HUES64 (cell line): Measurements from ENCODE around the gene STIM1.

Experiments
- H3K27ac ChIP-seq: 2 replicates; pipeline ENCODE4 v1.7.0; 2013; ENCODE audit warnings: low read depth, low read length, inconsistent platforms
- H3K27me3 ChIP-seq: 2 replicates; pipeline ENCODE4 v1.6.1; 2013; ENCODE audit warnings: mild to moderate bottlenecking, low read length; ENCODE audit not compliant: insufficient read depth
- H3K36me3 ChIP-seq: 2 replicates; pipeline ENCODE4 v1.6.1; 2013; ENCODE audit warnings: mild to moderate bottlenecking, low read length; ENCODE audit not compliant: insufficient read depth
- H3K4me1 ChIP-seq: 2 replicates; pipeline ENCODE4 v1.6.1; 2013; ENCODE audit warnings: mild to moderate bottlenecking, low read length, moderate library complexity; ENCODE audit not compliant: insufficient read depth
- H3K4me3 ChIP-seq: 2 replicates; pipeline ENCODE4 v1.5.1; 2013; ENCODE audit warnings: mild to moderate bottlenecking, low read length, moderate library complexity
- H3K9ac ChIP-seq: 2 replicates; pipeline ENCODE4 v1.6.1; 2013; ENCODE audit warnings: mild to moderate bottlenecking, low read depth, low read length
- H3K9me3 ChIP-seq: 2 replicates; pipeline ENCODE4 v1.6.1; 2013; ENCODE audit warnings: low read depth, low read length; ENCODE audit not compliant: insufficient read depth
- WGBS: fragments of 150-250, 120-280 bp; methylation state at CpG from one replicate; pipeline ENCODE4 v1.1.7; 2013; ENCODE audit warnings: missing lambda C conversion rate; 5-methylcytosine and 5-hydroxymethylcytosine counted together

Gene STIM1

DNA sequence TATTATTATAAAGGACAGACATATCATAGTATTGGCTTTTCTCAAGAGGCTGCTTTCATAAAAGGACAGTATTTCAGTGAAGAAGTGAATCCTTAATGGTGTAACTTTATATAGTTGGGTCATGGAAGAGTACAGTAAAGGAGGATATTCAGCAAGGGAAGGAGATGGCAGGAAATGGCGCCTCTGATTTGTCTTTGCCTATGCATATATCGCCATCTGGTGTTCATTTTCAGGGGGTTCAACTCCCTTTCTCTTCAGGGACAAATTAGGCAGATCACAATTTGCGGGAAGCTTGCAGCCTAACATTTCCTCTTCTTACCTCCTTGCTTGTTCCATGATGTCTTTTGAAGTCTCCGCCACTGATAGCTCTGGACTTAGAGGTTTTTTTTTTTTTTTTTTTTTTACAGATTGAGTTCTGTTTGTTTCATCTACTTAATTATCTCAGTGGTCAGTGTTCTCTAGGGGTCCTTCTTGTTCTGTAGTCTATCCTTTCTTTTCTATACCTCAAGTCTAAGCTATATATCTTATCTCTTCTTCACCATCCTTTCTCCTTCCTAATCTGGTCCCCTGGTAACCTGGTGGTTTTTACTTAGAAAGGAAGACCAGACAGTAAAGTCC, 217.3 kb downstream of the STIM1 start:
- Histone ChIP-seq H3K9ac (no peak overlapping the region), H3K9me3 (no peaks in the 10 kb centered on the region), H3K27ac (no peak overlapping the region), H3K36me3 (no peaks in the 10 kb centered on the region), H3K4me1 (peaks cover 7% of the 10 kb centered on the region; the same call in 1 of the 2 replicates), H3K4me3 (no peak overlapping the region), H3K27me3 (no peaks in the 10 kb centered on the region)
- 13% methylated on average over 3 of the region's 4 CpGs for WGBS

- Histone ChIP-seq H3K9me3 (no peaks in the 10 kb centered on the region), H3K27ac (no peak overlapping the region)
These were observed 218.8 kb downstream of the STIM1 start for GRCh38 chr11:4074266-4074665.

DNA sequence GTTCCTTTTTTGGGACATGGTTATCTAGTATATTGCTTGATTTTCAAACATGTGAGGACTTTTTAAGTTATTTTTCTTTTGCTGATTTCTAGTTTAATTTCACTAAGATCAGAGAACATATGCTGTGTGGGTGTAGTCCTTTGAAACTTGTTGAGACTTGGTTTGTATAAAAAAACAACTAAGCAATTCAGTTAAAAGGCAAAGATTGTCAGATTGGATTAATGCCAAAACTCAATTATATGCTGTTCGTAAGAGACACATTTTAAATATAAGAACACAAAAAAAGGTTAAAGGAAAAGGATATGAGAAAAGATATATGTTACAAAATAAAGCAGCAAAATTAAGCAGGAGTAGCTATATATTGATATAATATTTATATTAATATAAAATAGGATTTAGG, 221.3 kb downstream of the STIM1 start:
- Histone ChIP-seq H3K9me3 (no peaks in the 10 kb centered on the region), H3K27me3 (no peaks in the 10 kb centered on the region), H3K27ac (no peak overlapping the region), H3K4me3 (no peak overlapping the region), H3K9ac (no peak overlapping the region), H3K36me3 (no peaks in the 10 kb centered on the region), H3K4me1 (peaks cover 7% of the 10 kb centered on the region; the same call in 1 of the 2 replicates)
- WGBS = no CpG with 5 or more reads among the region's 1 CpG

More at GRCh38 chr11:4074266-4074665, 218.8 kb downstream of the STIM1 start:
- 94% methylated on average over 7 of the region's 7 CpGs for WGBS
- Histone ChIP-seq H3K4me3 (no peak overlapping the region), H3K27me3 (no peaks in the 10 kb centered on the region), H3K36me3 (no peaks in the 10 kb centered on the region), H3K4me1 (peaks cover 7% of the 10 kb centered on the region; the same call in 1 of the 2 replicates), H3K9ac (no peak overlapping the region)

- Histone ChIP-seq H3K4me3 (no peak overlapping the region), H3K27me3 (no peaks in the 10 kb centered on the region), H3K9me3 (no peaks in the 10 kb centered on the region), H3K27ac (no peak overlapping the region), H3K36me3 (no peaks in the 10 kb centered on the region), H3K9ac (no peak overlapping the region), H3K4me1 (peaks cover 4% of the 10 kb centered on the region; the same call in 1 of the 2 replicates)
- 95% methylated on average over 9 of the region's 9 CpGs for WGBS
These were observed 227.7 kb downstream of the STIM1 start for GRCh38 chr11:4083198-4083597.

DNA sequence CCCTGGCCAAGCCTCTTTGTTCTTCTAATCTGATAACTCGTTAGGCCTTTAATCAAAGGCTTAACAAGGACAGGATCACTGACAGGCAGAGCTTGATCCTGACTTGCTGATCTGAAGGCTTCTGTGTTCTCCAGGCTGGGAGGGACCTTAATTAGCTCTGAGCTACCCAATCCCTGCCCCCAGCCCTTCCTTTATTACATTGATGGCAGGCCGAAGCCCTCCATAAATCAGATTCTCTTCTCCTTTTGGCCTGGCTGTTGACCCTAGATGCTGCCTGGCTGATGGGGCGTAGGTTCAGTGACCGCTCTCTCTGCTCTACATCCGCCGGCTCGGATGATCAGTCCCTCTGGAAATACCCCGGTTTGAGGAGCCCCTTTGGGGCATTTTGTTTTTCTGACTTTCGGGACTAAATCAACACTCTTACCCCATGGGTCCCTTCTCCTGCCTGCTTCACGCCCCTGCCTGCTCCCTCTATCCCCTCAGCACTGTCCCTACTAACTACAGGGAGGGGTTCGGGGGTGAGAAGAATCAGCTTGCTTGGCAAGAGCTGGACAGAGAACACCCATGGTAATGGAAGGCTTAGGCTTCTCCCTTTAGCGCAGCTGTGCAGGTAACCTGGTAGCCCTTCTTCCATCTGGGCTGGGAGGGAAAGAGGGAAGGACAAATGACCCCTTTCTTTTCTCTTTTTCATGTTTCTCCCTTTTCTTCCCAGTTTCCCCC, 229.1 kb downstream of the STIM1 start:
- Histone ChIP-seq H3K9ac (no peak overlapping the region), H3K36me3 (no peaks in the 10 kb centered on the region), H3K4me1 (peaks cover 4% of the 10 kb centered on the region; the same call in 1 of the 2 replicates), H3K27me3 (no peaks in the 10 kb centered on the region), H3K27ac (no peak overlapping the region), H3K9me3 (no peaks in the 10 kb centered on the region), H3K4me3 (no peak overlapping the region)
- 87% methylated on average over 12 of the region's 12 CpGs for WGBS

- H3K27ac ChIP-seq = no peak overlapping the region
- no peak overlapping the region for H3K9ac ChIP-seq
- H3K4me3 ChIP-seq = no peak overlapping the region
- H3K36me3 ChIP-seq = no peaks in the 10 kb centered on the region
- peaks cover 4% of the 10 kb centered on the region; the same call in 1 of the 2 replicates for H3K4me1 ChIP-seq
- no peaks in the 10 kb centered on the region for H3K27me3 ChIP-seq
- H3K9me3 ChIP-seq = no peaks in the 10 kb centered on the region
These were observed 230.1 kb downstream of the STIM1 start for GRCh38 chr11:4085575-4085974.

- Histone ChIP-seq H3K4me1 (peaks cover 4% of the 10 kb centered on the region; the same call in 1 of the 2 replicates), H3K36me3 (no peaks in the 10 kb centered on the region), H3K27ac (no peak overlapping the region), H3K9me3 (no peaks in the 10 kb centered on the region), H3K9ac (no peak overlapping the region), H3K4me3 (no peak overlapping the region), H3K27me3 (no peaks in the 10 kb centered on the region)
- WGBS = 91% methylated on average over 8 of the region's 8 CpGs
These were observed 231.3 kb downstream of the STIM1 start for GRCh38 chr11:4086575-4087353.

GRCh38 chr11:4087551-4087950, 232.1 kb downstream of the STIM1 start:
- Histone ChIP-seq H3K27me3 (no peaks in the 10 kb centered on the region), H3K4me1 (peaks cover 4% of the 10 kb centered on the region; the same call in 1 of the 2 replicates), H3K9ac (no peak overlapping the region), H3K27ac (no peak overlapping the region), H3K9me3 (no peaks in the 10 kb centered on the region), H3K36me3 (no peaks in the 10 kb centered on the region), H3K4me3 (no peak overlapping the region)
- WGBS = 79% methylated on average over 5 of the region's 5 CpGs

GRCh38 chr11:4090258-4090657, 234.8 kb downstream of the STIM1 start:
- H3K27ac ChIP-seq = no peak overlapping the region
- 98% methylated on average over 2 of the region's 2 CpGs for WGBS
- H3K9me3 ChIP-seq = no peaks in the 10 kb centered on the region
- H3K4me3 ChIP-seq = no peak overlapping the region
- H3K36me3 ChIP-seq = no peaks in the 10 kb centered on the region
- H3K4me1 ChIP-seq = peaks cover 4% of the 10 kb centered on the region; the same call in 1 of the 2 replicates
- H3K27me3 ChIP-seq = no peaks in the 10 kb centered on the region
- H3K9ac ChIP-seq = no peak overlapping the region

- Histone ChIP-seq H3K4me3 (no peak overlapping the region), H3K9me3 (no peaks in the 10 kb centered on the region), H3K27ac (no peak overlapping the region), H3K9ac (no peak overlapping the region), H3K4me1 (peaks cover 4% of the 10 kb centered on the region; the same call in 1 of the 2 replicates), H3K27me3 (no peaks in the 10 kb centered on the region), H3K36me3 (no peaks in the 10 kb centered on the region; the same call in 1 of the 2 replicates)
- WGBS = 59% methylated on average over 2 of the region's 2 CpGs
These were observed 236.6 kb downstream of the STIM1 start for GRCh38 chr11:4092026-4092425.
